Activated B cell treated with CpG ODN at 0.5 μM for 24 hours (primary cell): ENCODE measurements around the gene PMEPA1. TPM values are rescaled to one million over a fixed set of nuclear protein-coding genes. Genes with fewer than 3 reads are reported as not detected.

Experiments used
- ATAC-seq: fragments of 200-7000 bp; cut with Tn5 transposase; one replicate; pipeline ENCODE4 v1.10.0; 2021; ENCODE audit warnings: low read depth, mild to moderate bottlenecking, moderate library complexity
- CTCF ChIA-PET: fragments of 350-600 bp; sonication (Branson Sonifier 250); formaldehyde crosslinking; loops from one replicate; lab custom pipeline; 2021; ENCODE audit warnings: antibody characterized with exemption; lab: Charles Lee
- POLR2A ChIA-PET: fragments of 350-600 bp; sonication (Branson Sonifier 250); formaldehyde crosslinking; loops from one replicate; lab custom pipeline; 2021; ENCODE audit warnings: antibody characterized with exemption; lab: Charles Lee
- DNase-seq: peaks from one replicate; pipeline ENCODE4 v3.0.0; 2022
- H3K27ac Mint-ChIP-seq: one replicate; pipeline ENCODE4 v1.8.0; 2020; ENCODE audit warnings: mixed read lengths
- H3K27me3 Mint-ChIP-seq: one replicate; pipeline ENCODE4 v1.8.0; 2021; ENCODE audit warnings: mixed read lengths
- H3K36me3 Mint-ChIP-seq: one replicate; pipeline ENCODE4 v1.8.0; 2021; ENCODE audit warnings: low read depth, mixed read lengths
- H3K4me1 Mint-ChIP-seq: one replicate; pipeline ENCODE4 v1.8.0; 2021; ENCODE audit warnings: mixed read lengths
- H3K4me3 Mint-ChIP-seq: one replicate; pipeline ENCODE4 v1.8.0; 2020; ENCODE audit warnings: mild to moderate bottlenecking, mixed read lengths
- H3K9me3 Mint-ChIP-seq: one replicate; pipeline ENCODE4 v1.8.0; 2020; ENCODE audit warnings: mixed read lengths
- CTCF ChIP-seq: fragments of 200-600 bp; IDR thresholded peaks from one replicate; pipeline ENCODE4 v1.8.0; 2022; ENCODE audit warnings: antibody characterized with exemption, mild to moderate bottlenecking
- intact Hi-C: fragments of 100-400 bp; cut with micrococcal nuclease; formaldehyde crosslinking; loops from one replicate; pipeline ENCODE4 v1.15.1; 2024
- total RNA-seq: library from RNA; stranded (reverse); gene quantifications from 2 replicates; pipeline ENCODE4 v1.2.3, GENCODE V29; 2022

PMEPA1 gene
- total RNA-seq, 1 donor from 2014 or later, result 34.8 TPM

GRCh38 chr20:57601211-57601570 lies 108.6 kb downstream of the PMEPA1 start:
- ATAC-seq, result no peak
- Mint-ChIP-seq H3K36me3 (peaks cover 15% of the 10 kb centered on the region), H3K27ac (no peak overlapping the region), H3K27me3 (peaks cover 14% of the 10 kb centered on the region), H3K4me3 (no peak overlapping the region), H3K9me3 (no peaks in the 10 kb centered on the region), H3K4me1 (peaks cover 17% of the 10 kb centered on the region)
- POLR2A ChIA-PET, result interaction anchor here (2.3 kb wide), 1 partner anchor 18 kb away, joined by 8 read pairs; the partner anchor contains the start of gene ZBP1
- CTCF ChIA-PET, result interaction anchor here (1.1 to 1.6 kb wide), 3 partner anchors 16 to 486 kb away, joined by 3 to 5 read pairs (median 4); partner anchors contain the start of gene ZBP1
- no peak for DNase-seq
- no peak for TF ChIP-seq CTCF
- intact Hi-C loops, result no loop called here

DNA sequence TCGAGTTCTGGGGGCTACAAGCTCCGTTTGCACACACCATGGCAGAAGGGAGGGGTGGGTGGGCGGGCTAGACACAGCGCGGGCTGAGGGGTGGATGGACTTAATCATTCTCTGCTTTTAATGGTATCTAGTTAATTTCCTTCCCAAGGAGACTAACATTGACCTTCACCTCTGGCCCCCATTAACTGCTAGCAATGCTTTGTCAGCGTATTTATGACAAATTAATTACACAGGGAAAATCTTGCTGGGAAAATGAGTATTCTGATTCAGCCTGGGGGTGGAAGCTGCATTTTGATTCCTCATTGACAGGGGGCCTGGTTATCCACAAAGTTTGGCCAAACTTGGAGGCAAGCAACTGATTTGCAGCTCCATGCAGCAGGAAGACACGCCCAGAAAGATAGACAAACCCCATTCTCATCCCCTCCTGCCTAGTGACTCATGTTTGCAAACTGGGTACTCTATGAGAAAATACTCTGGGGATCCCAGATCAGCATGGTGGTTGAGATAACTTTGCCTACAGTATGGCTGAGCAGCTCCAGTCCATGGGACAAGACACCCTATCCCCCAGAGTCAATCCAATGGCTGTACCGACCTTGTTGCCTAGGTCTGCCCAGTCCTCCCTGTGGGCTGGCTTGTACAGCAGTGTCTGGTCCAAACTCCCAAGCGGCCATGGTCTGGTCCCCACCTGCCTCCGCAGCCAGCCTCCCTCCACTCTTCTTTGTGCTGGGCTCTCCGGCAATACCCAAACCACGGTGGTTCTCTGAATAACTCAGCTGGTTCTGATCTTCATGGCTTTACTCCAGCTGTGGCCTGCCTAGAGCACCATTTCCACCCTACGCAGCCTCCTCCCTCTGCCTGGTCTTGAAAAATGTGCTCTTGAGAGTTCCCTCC lies 109.2 kb downstream of the PMEPA1 start:
- DNase-seq (no peak), ATAC-seq (peak; percentile 3)
- H3K27ac Mint-ChIP-seq, result no peak overlapping the region
- H3K27me3 Mint-ChIP-seq, result peaks cover 14% of the 10 kb centered on the region
- intact Hi-C loops, result no loop called here
- CTCF ChIA-PET, result interaction anchor here (1.1 to 1.5 kb wide), 3 partner anchors 17 to 579 kb away, joined by 3 to 5 read pairs (median 3); no protein-coding TSS in a partner anchor
- POLR2A ChIA-PET, result interaction anchor here (1.8 to 2.3 kb wide), 2 partner anchors 19 kb away, joined by 8 to 9 read pairs; partner anchors contain the start of gene ZBP1
- TF ChIP-seq CTCF, result no peak
- no peaks in the 10 kb centered on the region for H3K9me3 Mint-ChIP-seq
- H3K36me3 Mint-ChIP-seq, result peaks cover 12% of the 10 kb centered on the region
- H3K4me3 Mint-ChIP-seq, result no peak overlapping the region
- H3K4me1 Mint-ChIP-seq, result peaks cover 17% of the 10 kb centered on the region

DNA sequence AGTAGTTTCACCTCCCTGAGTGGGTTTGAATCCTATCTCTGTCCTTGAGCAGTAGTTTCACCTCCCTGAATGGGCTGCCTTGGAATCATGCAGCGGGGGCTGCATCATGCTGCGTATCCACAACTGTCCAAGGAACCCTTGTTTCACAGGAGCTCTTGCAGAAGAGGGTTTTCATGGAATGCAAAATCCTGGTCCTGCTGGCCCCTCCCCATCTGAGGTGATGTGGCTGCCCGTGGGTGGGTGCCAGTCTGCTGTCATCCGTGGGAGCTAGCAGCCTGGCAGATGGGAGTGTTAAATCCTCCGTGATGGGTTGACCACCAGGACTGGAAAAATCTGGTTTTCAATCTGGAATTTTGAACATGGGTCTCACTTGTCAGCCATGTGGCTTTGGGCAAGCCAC lies 111.3 kb downstream of the PMEPA1 start:
- ATAC-seq, result no peak
- POLR2A ChIA-PET, result interaction anchor here (0.9 to 1.8 kb wide), 3 partner anchors 21 to 31 kb away, joined by 3 to 9 read pairs (median 5); partner anchors contain the start of gene ZBP1

More for the DNA sequence above, 111.3 kb downstream of the PMEPA1 start:
- TF ChIP-seq CTCF, result no peak
- intact Hi-C loops, result no loop called here
- Mint-ChIP-seq H3K9me3 (no peaks in the 10 kb centered on the region), H3K4me1 (peaks cover 22% of the 10 kb centered on the region), H3K27me3 (peaks cover 16% of the 10 kb centered on the region), H3K4me3 (no peak overlapping the region), H3K36me3 (no peaks in the 10 kb centered on the region), H3K27ac (no peak overlapping the region)
- no peak for DNase-seq
- CTCF ChIA-PET, result interaction anchor here (0.8 to 4.1 kb wide), 5 partner anchors 24 to 582 kb away, joined by 3 to 60 read pairs (median 8); no protein-coding TSS in a partner anchor

Other genes starting within 250 kb of the PMEPA1 start
- not detected in 2 replicates for gene CTCFL, start 184.9 kb downstream of the PMEPA1 start, total RNA-seq
- gene PCK1, start 148.9 kb downstream of the PMEPA1 start, total RNA-seq, result not detected in 2 replicates
- gene ZBP1, start 89.6 kb downstream of the PMEPA1 start, total RNA-seq, result 16.5 and 17.8 TPM in 2 replicates